Epithelial cell of prostate (primary cell): ENCODE results near the gene SPSB3.
A peak's percentile ranks its signal among the peaks of the same experiment; 100 is the strongest.

Experiments
- DNase-seq: peaks from one replicate; pipeline ENCODE4 v3.0.0-alpha.2; 2011; ENCODE audit warnings: low read depth, low spot score
- H3K27ac ChIP-seq: fragments of 450-650 bp; 2 replicates; pipeline ENCODE4 v1.5.1; 2017; ENCODE audit warnings: mild to moderate bottlenecking

SPSB3 gene

GRCh38 chr16:1766231-1766630, 16.1 kb downstream of the SPSB3 start:
- no peak for DNase-seq
- H3K27ac ChIP-seq: no peak overlapping the region

GRCh38 chr16:1765826-1766225, 16.5 kb downstream of the SPSB3 start:
- no peak for DNase-seq
- no peak overlapping the region for H3K27ac ChIP-seq

GRCh38 chr16:1764971-1765370, 17.4 kb downstream of the SPSB3 start:
- no peak for DNase-seq
- no peak overlapping the region for H3K27ac ChIP-seq

GRCh38 chr16:1763521-1764511, 18.6 kb downstream of the SPSB3 start:
- no peak for DNase-seq

GRCh38 chr16:1762879-1763520, 19.4 kb downstream of the SPSB3 start:
- DNase-seq: no peak
- no peak overlapping the region for H3K27ac ChIP-seq

More at GRCh38 chr16:1763521-1764511, 18.6 kb downstream of the SPSB3 start:
- H3K27ac ChIP-seq: no peak overlapping the region

GRCh38 chr16:1762196-1762878, 20.0 kb downstream of the SPSB3 start:
- no peak overlapping the region for H3K27ac ChIP-seq
- DNase-seq: no peak

- DNase-seq: no peak
- H3K27ac ChIP-seq: no peak overlapping the region
Observed at GRCh38 chr16:1761751-1762150, 20.6 kb downstream of the SPSB3 start.

GRCh38 chr16:1760911-1761310, 21.5 kb downstream of the SPSB3 start:
- H3K27ac ChIP-seq: no peak overlapping the region
- no peak for DNase-seq

- DNase-seq: no peak
- H3K27ac ChIP-seq: no peak overlapping the region
Observed at GRCh38 chr16:1759511-1759910, 22.9 kb downstream of the SPSB3 start.

- no peak overlapping the region for H3K27ac ChIP-seq
- no peak for DNase-seq
Observed at GRCh38 chr16:1758923-1759322, 23.4 kb downstream of the SPSB3 start.

- DNase-seq: no peak
- no peak overlapping the region for H3K27ac ChIP-seq
Observed at GRCh38 chr16:1757714-1758461, 24.5 kb downstream of the SPSB3 start.

- no peak for DNase-seq
- H3K27ac ChIP-seq: peak overlapping the region; percentile 45
Observed at GRCh38 chr16:1754204-1754603, 28.2 kb downstream of the SPSB3 start.

GRCh38 chr16:1752853-1753252, 29.5 kb downstream of the SPSB3 start:
- no peak for DNase-seq
- no peak overlapping the region for H3K27ac ChIP-seq

GRCh38 chr16:1751946-1752345, 30.4 kb downstream of the SPSB3 start:
- H3K27ac ChIP-seq: no peak overlapping the region
- no peak for DNase-seq

GRCh38 chr16:1749152-1750117, 32.9 kb downstream of the SPSB3 start:
- no peak for DNase-seq
- H3K27ac ChIP-seq: no peak overlapping the region

- no peak for DNase-seq
- no peak overlapping the region for H3K27ac ChIP-seq
Observed at GRCh38 chr16:1747934-1748333, 34.4 kb downstream of the SPSB3 start.

- no peak for DNase-seq
- no peak overlapping the region for H3K27ac ChIP-seq
Observed at GRCh38 chr16:1746693-1747195, 35.6 kb downstream of the SPSB3 start.

- DNase-seq: no peak
- H3K27ac ChIP-seq: no peak overlapping the region
Observed at GRCh38 chr16:1745900-1746692, 36.3 kb downstream of the SPSB3 start.
